Adrenal gland (tissue), 5 donors: ENCODE measurements around the gene TULP3.

Experiments used
- POLR2A ChIP-seq, 2 donors: fragments of 450-650 bp; IDR thresholded peaks; one replicate each; pipeline ENCODE4 v1.6.1; 2017; ENCODE audit warnings: antibody characterized with exemption in 2 of 2, mild to moderate bottlenecking in 2 of 2, moderate library complexity in 1 of 2
- TF ChIP-seq, protein P1 (sequence below), 6 experiments: fragments of 450-650 bp in 4 of 6; fragments of 200-600 bp in 2 of 6; sonication (generic) in 1 of 6; IDR thresholded peaks; 1 replicate in 5 of 6; 2 replicates in 1 of 6; pipeline versions ENCODE4 v1.5.1 to v1.8.0; 2016 to 2021; ENCODE audit warnings: antibody characterized with exemption in 6 of 6, mild to moderate bottlenecking in 2 of 6, moderate library complexity in 1 of 6
- donor health status: DM: no; HTN: no; CAD: no.

DNA sequence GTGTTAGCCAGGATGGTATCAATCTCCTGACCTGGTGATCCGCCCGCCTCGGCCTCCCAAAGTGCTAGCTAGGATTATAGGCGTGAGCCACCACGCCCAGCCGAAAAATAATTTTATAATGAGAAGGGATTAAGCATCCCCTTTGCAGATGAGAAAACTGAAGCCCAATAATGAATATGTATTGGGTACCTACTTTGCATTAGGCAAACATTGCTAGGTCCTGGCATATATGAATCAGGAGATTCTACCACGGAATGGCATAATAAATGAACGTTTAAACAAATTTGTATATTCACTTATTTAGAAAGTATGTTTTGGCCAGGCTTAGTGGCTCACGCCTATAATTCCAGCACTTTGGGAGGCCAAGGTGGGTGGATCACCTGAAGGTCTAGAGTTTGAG lies 32.4 kb downstream of the TULP3 start:
- TF ChIP-seq, protein P1, sequence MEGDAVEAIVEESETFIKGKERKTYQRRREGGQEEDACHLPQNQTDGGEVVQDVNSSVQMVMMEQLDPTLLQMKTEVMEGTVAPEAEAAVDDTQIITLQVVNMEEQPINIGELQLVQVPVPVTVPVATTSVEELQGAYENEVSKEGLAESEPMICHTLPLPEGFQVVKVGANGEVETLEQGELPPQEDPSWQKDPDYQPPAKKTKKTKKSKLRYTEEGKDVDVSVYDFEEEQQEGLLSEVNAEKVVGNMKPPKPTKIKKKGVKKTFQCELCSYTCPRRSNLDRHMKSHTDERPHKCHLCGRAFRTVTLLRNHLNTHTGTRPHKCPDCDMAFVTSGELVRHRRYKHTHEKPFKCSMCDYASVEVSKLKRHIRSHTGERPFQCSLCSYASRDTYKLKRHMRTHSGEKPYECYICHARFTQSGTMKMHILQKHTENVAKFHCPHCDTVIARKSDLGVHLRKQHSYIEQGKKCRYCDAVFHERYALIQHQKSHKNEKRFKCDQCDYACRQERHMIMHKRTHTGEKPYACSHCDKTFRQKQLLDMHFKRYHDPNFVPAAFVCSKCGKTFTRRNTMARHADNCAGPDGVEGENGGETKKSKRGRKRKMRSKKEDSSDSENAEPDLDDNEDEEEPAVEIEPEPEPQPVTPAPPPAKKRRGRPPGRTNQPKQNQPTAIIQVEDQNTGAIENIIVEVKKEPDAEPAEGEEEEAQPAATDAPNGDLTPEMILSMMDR (IDR thresholded peaks at IDR 0.05): no peak
- TF ChIP-seq POLR2A (IDR thresholded peaks at IDR 0.05): no peak
